LNCaP clone FGC (cell line): ENCODE results near the gene TNS1.

Source experiments
- DNase-seq: peaks from one replicate; pipeline ENCODE4 v3.0.0-alpha.2; 2011; ENCODE audit warnings: low read depth
- H3K4me3 ChIP-seq: 2 replicates; pipeline ENCODE4 v1.5.1; 2011; ENCODE audit warnings: mild to moderate bottlenecking, low read depth, low read length, control low read depth
- TF ChIP-seq, protein P1 (sequence below): IDR thresholded peaks from 2 replicates; pipeline ENCODE4 v1.5.1; 2012; ENCODE audit warnings: mild to moderate bottlenecking; ENCODE audit not compliant: control insufficient read depth, insufficient read depth; ENCODE audit errors: extremely low read depth

TNS1 gene

DNA sequence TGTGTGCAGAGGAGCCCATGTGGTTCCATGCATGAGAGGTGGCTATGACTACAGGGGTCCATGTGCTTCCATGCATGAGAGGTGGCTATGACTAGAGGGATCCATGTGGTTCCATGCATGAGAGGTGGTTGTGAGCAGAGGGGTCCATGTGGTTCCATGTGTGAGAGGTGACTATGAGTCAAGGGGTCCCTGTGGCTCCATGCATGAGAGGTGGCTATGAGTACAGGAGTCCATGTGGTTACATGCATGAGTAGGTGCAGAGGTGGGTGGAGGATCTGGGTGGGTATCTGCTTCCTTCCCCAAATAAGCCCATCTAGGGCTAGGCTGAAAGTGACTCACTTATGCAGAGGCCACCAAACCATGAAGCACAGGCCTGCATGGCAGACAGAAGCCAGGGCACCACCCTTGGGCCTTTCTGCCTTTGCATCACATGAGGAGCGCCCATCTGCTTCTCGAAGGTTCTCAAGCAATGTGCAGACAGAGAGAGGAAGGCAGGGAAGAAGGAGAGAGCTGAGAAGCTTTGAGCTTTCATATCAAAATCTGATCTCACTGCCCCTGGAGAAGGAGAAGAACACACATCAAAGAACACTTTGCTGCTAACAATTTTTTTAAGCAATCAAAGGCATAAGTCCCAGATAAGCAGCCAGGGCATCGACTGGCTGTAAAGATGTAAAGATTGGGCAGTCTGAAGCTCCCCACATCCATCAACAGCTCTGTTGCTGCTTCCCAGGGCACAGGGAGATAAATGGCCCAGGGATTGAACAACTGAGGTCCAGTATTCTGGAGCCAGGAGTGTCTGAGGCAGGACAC, 137.6 kb downstream of the TNS1 start:
- TF ChIP-seq, protein P1, sequence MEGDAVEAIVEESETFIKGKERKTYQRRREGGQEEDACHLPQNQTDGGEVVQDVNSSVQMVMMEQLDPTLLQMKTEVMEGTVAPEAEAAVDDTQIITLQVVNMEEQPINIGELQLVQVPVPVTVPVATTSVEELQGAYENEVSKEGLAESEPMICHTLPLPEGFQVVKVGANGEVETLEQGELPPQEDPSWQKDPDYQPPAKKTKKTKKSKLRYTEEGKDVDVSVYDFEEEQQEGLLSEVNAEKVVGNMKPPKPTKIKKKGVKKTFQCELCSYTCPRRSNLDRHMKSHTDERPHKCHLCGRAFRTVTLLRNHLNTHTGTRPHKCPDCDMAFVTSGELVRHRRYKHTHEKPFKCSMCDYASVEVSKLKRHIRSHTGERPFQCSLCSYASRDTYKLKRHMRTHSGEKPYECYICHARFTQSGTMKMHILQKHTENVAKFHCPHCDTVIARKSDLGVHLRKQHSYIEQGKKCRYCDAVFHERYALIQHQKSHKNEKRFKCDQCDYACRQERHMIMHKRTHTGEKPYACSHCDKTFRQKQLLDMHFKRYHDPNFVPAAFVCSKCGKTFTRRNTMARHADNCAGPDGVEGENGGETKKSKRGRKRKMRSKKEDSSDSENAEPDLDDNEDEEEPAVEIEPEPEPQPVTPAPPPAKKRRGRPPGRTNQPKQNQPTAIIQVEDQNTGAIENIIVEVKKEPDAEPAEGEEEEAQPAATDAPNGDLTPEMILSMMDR, result no peak
- H3K4me3 ChIP-seq, result no peak overlapping the region
- DNase-seq, result peak; percentile 55

DNA sequence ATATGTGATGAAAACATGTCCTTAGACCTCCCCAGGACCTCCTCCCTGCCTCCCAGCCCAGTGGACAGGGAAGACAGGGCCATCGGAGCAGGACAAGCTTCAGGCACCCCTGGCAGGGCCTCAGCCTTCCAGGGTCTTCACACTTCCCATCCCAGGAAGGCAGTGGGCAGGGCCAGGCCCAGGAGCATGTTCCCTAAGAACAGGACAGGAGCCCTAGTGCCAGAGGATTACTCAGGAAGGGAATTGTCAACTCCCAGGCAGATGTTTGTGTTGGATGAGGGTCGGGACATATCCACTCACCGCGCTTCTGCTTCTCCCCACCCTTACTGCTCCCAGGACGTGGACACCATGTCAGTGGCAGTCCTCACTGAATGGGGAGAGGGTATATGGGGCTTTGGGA, 138.9 kb downstream of the TNS1 start:
- TF ChIP-seq, protein P1, result no peak
- no peak overlapping the region for H3K4me3 ChIP-seq
- no peak for DNase-seq

DNA sequence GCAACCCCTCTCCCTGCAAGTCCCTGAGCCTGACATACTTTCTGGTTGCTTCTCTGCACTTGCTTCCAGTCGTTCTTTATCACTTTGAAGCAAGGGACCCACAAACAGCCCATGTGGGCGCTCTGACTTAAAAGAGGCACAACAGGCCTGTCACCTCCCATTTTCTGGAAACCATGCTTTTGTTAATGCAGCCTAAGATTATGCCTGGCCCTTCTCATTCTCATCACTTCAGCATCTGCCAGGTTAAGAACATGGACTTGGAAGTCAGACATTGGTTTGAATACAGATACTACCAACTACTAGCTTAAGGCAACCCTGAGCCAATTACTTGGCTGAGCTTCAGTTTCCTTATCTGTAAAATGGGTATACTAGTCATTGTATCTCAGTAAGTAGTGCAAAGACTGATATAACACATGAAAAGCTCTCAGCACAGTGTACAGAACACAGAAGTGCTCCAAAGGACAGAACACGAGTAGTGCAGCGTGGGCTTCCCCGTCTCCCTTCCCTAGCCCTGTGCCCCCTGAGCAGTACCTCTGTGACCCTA, 141.4 kb downstream of the TNS1 start:
- TF ChIP-seq, protein P1, result no peak
- no peak overlapping the region for H3K4me3 ChIP-seq
- no peak for DNase-seq

DNA sequence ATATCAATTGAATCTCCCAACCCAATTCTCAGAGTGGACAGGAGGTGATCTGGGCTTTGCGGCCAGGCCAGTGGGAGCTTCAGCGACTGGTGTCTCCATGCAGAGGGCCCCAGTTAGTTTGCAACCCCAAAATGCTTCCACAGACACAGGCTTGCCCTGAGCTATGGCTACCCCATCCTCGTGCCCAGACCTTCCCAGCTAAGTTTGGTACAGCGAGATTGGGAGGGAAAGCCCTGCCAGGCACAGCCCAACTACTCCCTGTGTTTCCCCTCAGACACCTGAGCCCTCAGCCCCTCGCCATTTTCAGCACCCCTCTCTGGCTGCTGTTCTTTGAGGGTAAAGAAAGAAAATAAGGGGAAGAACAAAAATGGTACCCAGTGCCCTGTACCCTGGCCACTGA, 142.9 kb downstream of the TNS1 start:
- no peak overlapping the region for H3K4me3 ChIP-seq
- no peak for DNase-seq
- TF ChIP-seq, protein P1, result no peak

DNA sequence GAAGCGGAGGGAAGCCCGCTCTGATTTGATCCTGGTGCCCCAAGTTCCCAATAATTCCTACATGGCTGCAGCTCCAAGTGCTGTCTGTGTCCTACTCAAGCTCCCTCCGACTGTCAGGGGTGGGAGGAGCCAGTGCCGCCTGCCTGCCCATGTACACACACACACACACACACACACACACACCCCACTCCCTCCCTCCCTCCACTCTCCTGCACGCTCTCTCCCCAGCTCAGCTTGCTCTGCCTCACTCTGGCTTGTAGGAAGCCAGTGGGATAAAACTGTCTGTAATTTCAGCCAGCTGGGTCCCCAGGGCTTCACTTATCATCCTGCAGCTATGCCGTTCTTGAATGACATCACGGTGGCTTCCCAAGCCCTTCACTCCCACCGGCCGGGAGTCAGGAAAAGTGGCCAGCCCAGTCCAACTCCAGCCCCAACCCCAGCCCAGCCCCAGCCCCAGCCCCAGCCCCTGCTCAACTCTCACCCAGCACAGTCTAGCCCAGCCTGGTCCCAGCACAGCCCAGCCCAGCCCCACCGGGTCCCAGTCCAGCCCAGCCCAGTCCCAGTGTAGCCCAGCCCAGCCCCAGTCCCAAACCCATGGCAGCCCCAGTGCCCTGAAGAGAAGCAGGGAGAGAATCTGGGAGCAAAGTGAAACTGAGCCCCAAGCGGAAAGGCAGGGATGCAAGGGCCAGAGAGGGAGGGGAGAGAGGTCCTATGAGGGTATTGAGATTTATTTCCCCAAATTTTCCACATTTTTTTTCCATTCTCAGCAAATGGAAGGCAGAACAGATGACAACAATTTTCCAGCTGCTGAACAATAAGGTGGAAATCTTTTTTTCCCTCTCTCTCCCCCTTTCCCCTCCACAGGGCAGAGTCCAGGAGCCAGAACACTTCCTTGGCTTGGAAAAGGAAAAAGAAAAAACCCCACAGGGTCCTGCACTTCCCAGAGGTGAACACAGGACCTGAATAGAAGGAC, 144.0 kb downstream of the TNS1 start:
- TF ChIP-seq, protein P1, result no peak
- DNase-seq, result no peak
- H3K4me3 ChIP-seq, result no peak overlapping the region

DNA sequence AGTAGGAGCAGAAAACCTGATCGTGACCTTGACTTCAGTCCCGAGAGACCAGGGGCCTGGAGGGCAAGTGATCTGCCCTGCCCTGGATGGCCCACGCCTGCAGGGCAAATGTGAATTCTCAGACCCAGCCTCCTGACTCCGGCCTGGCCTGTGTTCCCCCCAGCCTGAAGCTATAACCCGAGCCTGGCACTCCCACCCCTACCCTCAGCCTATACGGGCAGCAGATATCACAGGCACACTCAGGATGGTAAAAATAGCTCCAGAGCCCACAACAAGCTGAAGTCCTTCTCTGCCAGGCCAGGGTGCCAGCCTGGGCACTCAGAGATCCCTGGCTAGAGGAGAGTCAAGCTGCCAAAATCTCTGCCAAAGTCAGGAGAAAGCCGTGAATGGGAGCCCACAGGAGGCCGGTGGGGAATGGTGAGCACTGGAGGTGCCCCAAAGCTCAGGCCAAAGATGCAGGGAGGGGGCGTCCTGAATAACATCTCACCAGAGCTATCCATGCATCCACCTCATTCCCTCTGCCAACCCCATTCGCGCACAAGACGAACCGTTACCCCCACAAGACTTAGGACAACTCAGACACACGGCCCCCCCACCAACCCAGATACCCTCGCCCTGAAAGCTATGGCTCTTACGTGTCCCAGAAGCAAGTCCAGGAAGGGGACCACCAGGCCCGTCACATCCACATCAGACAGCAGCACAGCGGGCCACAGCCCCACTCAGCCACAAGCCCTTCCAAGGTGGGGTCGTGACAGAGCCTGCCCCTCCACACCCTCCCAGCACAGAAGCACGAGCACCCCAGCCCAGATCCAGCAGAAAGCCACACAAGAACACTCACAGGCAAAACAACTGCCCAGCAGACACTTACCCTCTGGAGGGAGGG, 144.9 kb downstream of the TNS1 start:
- no peak for DNase-seq
- TF ChIP-seq, protein P1, result no peak
- H3K4me3 ChIP-seq, result no peak overlapping the region
